IMR-90 (cell line): ENCODE measurements around the gene HPSE2. TPM values are rescaled to one million over a fixed set of nuclear protein-coding genes. Genes with fewer than 3 reads are reported as not detected.

Source experiments
- ATAC-seq: fragments of 200-7000 bp; cut with Tn5 transposase; 2 replicates; pipeline ENCODE4 v1.9.1; 2020; ENCODE audit warnings: low read depth, mild to moderate bottlenecking, moderate library complexity
- BruUV-seq: library from RNA; stranded (reverse); fragments of 400-500 nt; replicated peaks from 2 replicates; lab custom pipeline; 2021; lab: Mats Ljungman, UMichigan
- CTCF ChIA-PET: fragments of 300-600 bp; formaldehyde crosslinking; extraction: SDS; loops from one replicate; lab custom pipeline; 2021; ENCODE audit warnings: antibody characterized with exemption; lab: Yijun Ruan, JAX
- POLR2A ChIA-PET: fragments of 300-600 bp; sonication (Branson Sonifier 250); formaldehyde crosslinking; loops from one replicate; lab custom pipeline; 2022; ENCODE audit warnings: antibody characterized with exemption; ENCODE audit not compliant: unreplicated experiment; lab: Charles Lee
- DNase-seq: peaks from one replicate; pipeline ENCODE4 v3.0.0; 2013
- H2AFZ ChIP-seq: replicated peaks from 2 replicates; pipeline ENCODE3; 2013; ENCODE audit warnings: low read length, mild to moderate bottlenecking; ENCODE audit not compliant: poor library complexity
- H2AK5ac ChIP-seq: 2 replicates; pipeline ENCODE4 v1.6.1; 2013; ENCODE audit warnings: low read depth, low read length, inconsistent platforms
- H2AK9ac ChIP-seq: replicated peaks from 2 replicates; pipeline ENCODE3; 2013; ENCODE audit warnings: mild to moderate bottlenecking, low read depth, low read length, moderate library complexity; ENCODE audit not compliant: poor library complexity
- H2BK120ac ChIP-seq: 2 replicates; pipeline ENCODE4 v1.6.1; 2013; ENCODE audit warnings: low read depth, low read length, inconsistent platforms
- H2BK15ac ChIP-seq: 3 replicates; pipeline ENCODE4 v1.6.1; 2013; ENCODE audit warnings: low read depth, low read length, inconsistent platforms
- H2BK20ac ChIP-seq: 2 replicates; pipeline ENCODE4 v1.6.1; 2013; ENCODE audit warnings: low read depth, mild to moderate bottlenecking, inconsistent platforms, low read length, moderate library complexity
- H2BK5ac ChIP-seq: 2 replicates; pipeline ENCODE4 v1.6.1; 2013; ENCODE audit warnings: mild to moderate bottlenecking, low read depth, low read length, inconsistent platforms; ENCODE audit not compliant: poor library complexity, severe bottlenecking
- H3K14ac ChIP-seq: replicated peaks from 2 replicates; pipeline ENCODE4 v1.6.1; 2013; ENCODE audit warnings: low read depth, low read length, inconsistent platforms
- H3K18ac ChIP-seq: 2 replicates; pipeline ENCODE4 v1.6.1; 2013; ENCODE audit warnings: low read depth, low read length, control low read depth
- H3K23ac ChIP-seq: 2 replicates; pipeline ENCODE4 v1.6.1; 2013; ENCODE audit warnings: low read depth, low read length, inconsistent platforms
- H3K27ac ChIP-seq: 2 replicates; pipeline ENCODE4 v1.5.1; 2013; ENCODE audit warnings: mild to moderate bottlenecking, control low read depth, low read length; ENCODE audit not compliant: insufficient read depth
- H3K27me3 ChIP-seq: 2 replicates; pipeline ENCODE4 v1.6.1; 2013; ENCODE audit warnings: low read length; ENCODE audit not compliant: control insufficient read depth, insufficient read depth
- H3K36me3 ChIP-seq: 2 replicates; pipeline ENCODE4 v1.6.1; 2013; ENCODE audit warnings: low read length, mixed read lengths; ENCODE audit not compliant: control insufficient read depth, insufficient read depth
- H3K4ac ChIP-seq: 2 replicates; pipeline ENCODE4 v1.6.1; 2013; ENCODE audit warnings: low read depth, low read length, inconsistent platforms
- H3K4me1 ChIP-seq: 2 replicates; pipeline ENCODE4 v1.6.1; 2013; ENCODE audit warnings: low read length, mixed read lengths; ENCODE audit not compliant: control insufficient read depth, insufficient read depth
- H3K4me2 ChIP-seq: 2 replicates; pipeline ENCODE4 v1.6.1; 2013; ENCODE audit warnings: low read depth, mild to moderate bottlenecking, control low read depth, low read length, moderate library complexity
- H3K4me3 ChIP-seq: 2 replicates; pipeline ENCODE4 v1.5.1; 2013; ENCODE audit warnings: low read depth, mild to moderate bottlenecking, control low read depth, low read length, moderate library complexity; ENCODE audit not compliant: insufficient read depth
- H3K56ac ChIP-seq: 2 replicates; pipeline ENCODE4 v1.6.1; 2013; ENCODE audit warnings: low read length, inconsistent platforms; ENCODE audit not compliant: insufficient read depth; ENCODE audit errors: extremely low read depth
- H3K79me1 ChIP-seq, 2 experiments: 2 replicates each; pipeline ENCODE4 v1.6.1; 2013; ENCODE audit warnings: low read length in 2 of 2, inconsistent platforms in 1 of 2, low read depth in 1 of 2
- H3K9ac ChIP-seq: 2 replicates; pipeline ENCODE4 v1.6.1; 2013; ENCODE audit warnings: low read depth, low read length, control low read depth
- H3K9me1 ChIP-seq: 2 replicates; pipeline ENCODE4 v1.6.1; 2013; ENCODE audit warnings: low read length, inconsistent platforms; ENCODE audit not compliant: insufficient read depth
- H3K9me3 ChIP-seq: 2 replicates; pipeline ENCODE4 v1.6.1; 2013; ENCODE audit warnings: low read length; ENCODE audit not compliant: control insufficient read depth, insufficient read depth
- H4K20me1 ChIP-seq: 2 replicates; pipeline ENCODE4 v1.6.1; 2013; ENCODE audit warnings: low read length, inconsistent platforms; ENCODE audit not compliant: insufficient read depth
- H4K5ac ChIP-seq: 2 replicates; pipeline ENCODE4 v1.6.1; 2013; ENCODE audit warnings: mild to moderate bottlenecking, low read depth, low read length, control low read depth
- H4K8ac ChIP-seq, 2 experiments: 2 replicates each; pipeline ENCODE4 v1.6.1; 2013; ENCODE audit warnings: low read depth in 2 of 2, low read length in 2 of 2, control low read depth in 1 of 2, inconsistent platforms in 1 of 2
- H4K91ac ChIP-seq: 2 replicates; pipeline ENCODE4 v1.6.1; 2013; ENCODE audit warnings: low read depth, low read length, inconsistent platforms; ENCODE audit not compliant: insufficient read depth
- BHLHE40 ChIP-seq: fragments of 150-350 bp; IDR thresholded peaks from 2 replicates; pipeline ENCODE4 v1.6.1; 2016; ENCODE audit warnings: mild to moderate bottlenecking, low read depth, low read length
- CEBPB ChIP-seq: IDR thresholded peaks from 2 replicates; pipeline ENCODE4 v1.6.1; 2012; ENCODE audit warnings: low read depth, low read length, improper control_type of control experiment
- CHD1 ChIP-seq: IDR thresholded peaks from 2 replicates; pipeline ENCODE4 v1.6.1; 2012; ENCODE audit warnings: low read depth, low read length, improper control_type of control experiment
- CTCF ChIP-seq: conservative IDR thresholded peaks from 2 replicates; pipeline ENCODE4 v1.5.1; 2012; ENCODE audit warnings: mild to moderate bottlenecking, low read depth, low read length, improper control_type of control experiment
- ELK1 ChIP-seq: fragments of 150-350 bp; IDR thresholded peaks from 2 replicates; pipeline ENCODE4 v1.6.1; 2016; ENCODE audit warnings: low read depth, mild to moderate bottlenecking, low read length, moderate library complexity, borderline replicate concordance
- FOS ChIP-seq: fragments of 150-350 bp; IDR thresholded peaks from 2 replicates; pipeline ENCODE4 v1.6.1; 2016; ENCODE audit warnings: low read depth, low read length
- MAFK ChIP-seq: IDR thresholded peaks from 2 replicates; pipeline ENCODE4 v1.6.1; 2012; ENCODE audit warnings: low read depth, low read length, improper control_type of control experiment
- MAZ ChIP-seq: IDR thresholded peaks from 2 replicates; pipeline ENCODE4 v1.6.1; 2012; ENCODE audit warnings: low read depth, mild to moderate bottlenecking, low read length, improper control_type of control experiment, moderate library complexity, borderline replicate concordance
- MXI1 ChIP-seq: IDR thresholded peaks from 2 replicates; pipeline ENCODE4 v1.6.1; 2012; ENCODE audit warnings: low read depth, mild to moderate bottlenecking, low read length, moderate library complexity, borderline replicate concordance
- NFE2L2 ChIP-seq: fragments of 150-350 bp; IDR thresholded peaks from 2 replicates; pipeline ENCODE4 v1.6.1; 2016; ENCODE audit warnings: low read depth, mild to moderate bottlenecking, low read length
- POLR2A ChIP-seq: IDR thresholded peaks from 2 replicates; pipeline ENCODE4 v1.6.1; 2012; ENCODE audit warnings: mild to moderate bottlenecking, low read depth, low read length
- RAD21 ChIP-seq: IDR thresholded peaks from 2 replicates; pipeline ENCODE4 v1.6.1; 2012; ENCODE audit warnings: low read length, improper control_type of control experiment
- RCOR1 ChIP-seq: IDR thresholded peaks from 2 replicates; pipeline ENCODE4 v1.6.1; 2012; ENCODE audit warnings: mild to moderate bottlenecking, low read length, improper control_type of control experiment; ENCODE audit not compliant: insufficient replicate concordance
- RFX5 ChIP-seq: IDR thresholded peaks from 2 replicates; pipeline ENCODE4 v1.8.0; 2012; ENCODE audit warnings: low read depth, mild to moderate bottlenecking, low read length, moderate library complexity
- SMC3 ChIP-seq: fragments of 150-350 bp; IDR thresholded peaks from 2 replicates; pipeline ENCODE4 v1.6.1; 2016; ENCODE audit warnings: low read depth, mild to moderate bottlenecking, antibody characterized with exemption, low read length, moderate library complexity
- USF2 ChIP-seq: fragments of 150-350 bp; IDR thresholded peaks from 2 replicates; pipeline ENCODE4 v1.6.1; 2017; ENCODE audit warnings: mild to moderate bottlenecking, antibody characterized with exemption, low read length, low read depth
- WGBS, 2 experiments: methylation state at CpG; one replicate each; pipeline versions ENCODE4 v1.1.5 to v1.1.7; 2013; ENCODE audit warnings: missing lambda C conversion rate in 2 of 2; ENCODE audit not compliant: insufficient read length in 1 of 2; ENCODE audit errors: extremely low coverage in 2 of 2; 5-methylcytosine and 5-hydroxymethylcytosine counted together
- dilution Hi-C: fragments of 300-500 bp; cut with HindIII; formaldehyde crosslinking; loops from one replicate; pipeline ENCODE4 v1.14.3; 2018; ENCODE audit warnings: low sequenced_read_pairs; ENCODE audit not compliant: unreplicated experiment
- in situ Hi-C: fragments of 300-500 bp; cut with MboI; formaldehyde crosslinking; loops from 3 replicates; pipeline ENCODE4 v1.14.3; 2019; ENCODE audit warnings: low sequenced_read_pairs, inconsistent platforms, mixed read lengths
- intact Hi-C: fragments of 100-400 bp; cut with micrococcal nuclease; formaldehyde crosslinking; loops from 2 replicates; pipeline ENCODE4 v1.10.0; 2022
- polyA plus RNA-seq, 3 experiments: library from polyadenylated mRNA; depleted of rRNA; stranded (reverse); fragments of >200 nt; gene quantifications; 2 replicates each; pipeline ENCODE4 v1.2.3, GENCODE V29; 2012; ENCODE audit warnings: low replicate concordance in 1 of 3
- total RNA-seq: library from RNA; depleted of rRNA; stranded (reverse); fragments of >200 nt; gene quantifications from 2 replicates; pipeline ENCODE4 v1.2.3, GENCODE V29; 2012

Gene HPSE2
- total and polyA plus RNA-seq, 2 of the 4 experiments (the other 2 are of a cell fraction) = not detected

GRCh38 chr10:98524124-98524523, 711.5 kb downstream of the HPSE2 start:
- no peak overlapping the region for H2AFZ ChIP-seq
- H2BK120ac ChIP-seq = no peak overlapping the region
- no peaks in the 10 kb centered on the region for H3K4me1 ChIP-seq
- DNase-seq (no peak), ATAC-seq (no peak)
- H3K23ac ChIP-seq = no peak overlapping the region
- H4K5ac ChIP-seq = no peak overlapping the region
- no peak overlapping the region for H3K4ac ChIP-seq
- H4K8ac ChIP-seq = no peak overlapping the region
- no peaks in the 10 kb centered on the region for H3K9me1 ChIP-seq
- no peaks in the 10 kb centered on the region for H3K9me3 ChIP-seq
- H2AK5ac ChIP-seq = no peak overlapping the region
- no peak overlapping the region for H3K56ac ChIP-seq
- 92% methylated on average over 4 of the region's 8 CpGs; no CpG with 5 or more reads in 1 of the 2 experiments for WGBS, 2 experiments
- H3K4me3 ChIP-seq = no peak overlapping the region
- H3K14ac ChIP-seq = no peak overlapping the region
- H3K4me2 ChIP-seq = no peak overlapping the region
- no peak overlapping the region for H2BK20ac ChIP-seq
- no peaks in the 10 kb centered on the region for H3K79me1 ChIP-seq
- in situ Hi-C loops (no loop called here), dilution Hi-C loops (no loop called here), intact Hi-C loops (no loop called here)
- H4K20me1 ChIP-seq = no peaks in the 10 kb centered on the region
- no peak overlapping the region for H3K9ac ChIP-seq
- ChIA-PET CTCF (no interaction called here), POLR2A (no interaction called here)
- H3K27ac ChIP-seq = no peak overlapping the region
- H3K27me3 ChIP-seq = no peaks in the 10 kb centered on the region
- no peak overlapping the region for H2AK9ac ChIP-seq
- H4K91ac ChIP-seq = no peak overlapping the region
- TF ChIP-seq MAZ (no peak), ELK1 (no peak), SMC3 (no peak), RAD21 (no peak), FOS (no peak), POLR2A (no peak), MAFK (no peak), BHLHE40 (no peak), USF2 (no peak), RFX5 (no peak), CTCF (no peak), CEBPB (no peak), RCOR1 (no peak), CHD1 (no peak), MXI1 (no peak), NFE2L2 (no peak)
- no peak overlapping the region for H2BK5ac ChIP-seq
- BruUV-seq = no TSS peak
- no peak overlapping the region for H3K18ac ChIP-seq
- H2BK15ac ChIP-seq = no peak overlapping the region
- no peaks in the 10 kb centered on the region for H3K36me3 ChIP-seq
